ENCODE results near the gene DOK1. TPM values are rescaled to one million over a fixed set of nuclear protein-coding genes. Genes with fewer than 3 reads are reported as not detected.

The DOK1 gene
- polyA plus RNA-seq, 1 donor (not counting 4 experiments of a cell fraction or from before 2014, with no cell fraction given) = 0.97 TPM

DNA sequence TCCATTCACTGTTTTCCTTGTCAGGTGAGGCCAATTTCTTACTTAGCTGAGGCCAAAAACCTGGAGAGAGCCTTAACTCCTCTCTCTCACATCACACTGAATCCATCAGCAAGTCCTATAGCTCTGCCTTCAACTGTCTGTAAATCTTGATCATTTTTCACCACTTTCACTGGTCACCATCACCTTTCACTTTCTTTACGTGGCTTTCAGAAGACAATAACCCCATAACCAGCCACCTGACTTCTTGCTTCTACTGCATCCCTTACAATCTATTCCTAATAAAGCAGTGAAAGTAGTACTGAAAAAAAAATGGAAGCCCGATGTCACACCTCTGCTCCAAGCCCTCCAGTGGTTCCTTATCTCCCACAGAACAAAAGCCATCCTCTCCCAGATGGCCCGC is 8.5 kb upstream of the DOK1 start:
- H4K20me1 ChIP-seq (ENCODE audit: control insufficient read depth, extremely low read depth, insufficient read depth, low read length) = no peaks in the 10 kb centered on the region
- H3K9ac ChIP-seq (ENCODE audit: control insufficient read depth, extremely low read depth, insufficient read depth, low read length) = no peak overlapping the region
- H2AFZ ChIP-seq (ENCODE audit: control insufficient read depth, low read length) = no peak overlapping the region
- dilution Hi-C loops (cut with MboI; ENCODE audit: extremely low pct_ligation_motif_present, low sequenced_read_pairs) = no loop called here
- H3K36me3 ChIP-seq (ENCODE audit: control insufficient read depth in 2 of 2, extremely low read depth in 1 of 2, insufficient read depth in 2 of 2, low read length in 2 of 2) = no peaks in the 10 kb centered on the region
- H3K4me1 ChIP-seq (ENCODE audit: control insufficient read depth, extremely low read depth, insufficient read depth, low read length) = peaks cover 12% of the 10 kb centered on the region
- DNase-seq (ENCODE audit: low read depth, low spot score) (no peak), FAIRE-seq (no peak)
- no peaks in the 10 kb centered on the region for H3K27me3 ChIP-seq (ENCODE audit: control insufficient read depth, extremely low read depth, insufficient read depth, low read length)
- H3K4me3 ChIP-seq (ENCODE audit: control insufficient read depth in 2 of 3, extremely low read depth in 1 of 3, insufficient read depth in 2 of 3, low read depth in 1 of 3, low read length in 3 of 3) = no peak overlapping the region
- no peaks in the 10 kb centered on the region for H3K9me3 ChIP-seq (ENCODE audit: control insufficient read depth, low read depth, low read length)
- no peaks in the 10 kb centered on the region for H3K79me2 ChIP-seq (ENCODE audit: control insufficient read depth, insufficient read depth, low read length)
- no peaks in the 10 kb centered on the region for H3K9me1 ChIP-seq (ENCODE audit: control insufficient read depth, extremely low read depth, insufficient read depth, low read length)
- TF ChIP-seq, protein P1, sequence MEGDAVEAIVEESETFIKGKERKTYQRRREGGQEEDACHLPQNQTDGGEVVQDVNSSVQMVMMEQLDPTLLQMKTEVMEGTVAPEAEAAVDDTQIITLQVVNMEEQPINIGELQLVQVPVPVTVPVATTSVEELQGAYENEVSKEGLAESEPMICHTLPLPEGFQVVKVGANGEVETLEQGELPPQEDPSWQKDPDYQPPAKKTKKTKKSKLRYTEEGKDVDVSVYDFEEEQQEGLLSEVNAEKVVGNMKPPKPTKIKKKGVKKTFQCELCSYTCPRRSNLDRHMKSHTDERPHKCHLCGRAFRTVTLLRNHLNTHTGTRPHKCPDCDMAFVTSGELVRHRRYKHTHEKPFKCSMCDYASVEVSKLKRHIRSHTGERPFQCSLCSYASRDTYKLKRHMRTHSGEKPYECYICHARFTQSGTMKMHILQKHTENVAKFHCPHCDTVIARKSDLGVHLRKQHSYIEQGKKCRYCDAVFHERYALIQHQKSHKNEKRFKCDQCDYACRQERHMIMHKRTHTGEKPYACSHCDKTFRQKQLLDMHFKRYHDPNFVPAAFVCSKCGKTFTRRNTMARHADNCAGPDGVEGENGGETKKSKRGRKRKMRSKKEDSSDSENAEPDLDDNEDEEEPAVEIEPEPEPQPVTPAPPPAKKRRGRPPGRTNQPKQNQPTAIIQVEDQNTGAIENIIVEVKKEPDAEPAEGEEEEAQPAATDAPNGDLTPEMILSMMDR (optimal IDR thresholded peaks at IDR 0.05 in 1 of 3, IDR thresholded peaks at IDR 0.05 in 1 of 3, conservative IDR thresholded peaks at IDR 0.05 in 1 of 3; ENCODE audit: extremely low read depth in 1 of 3, insufficient read depth in 2 of 3, low read length in 3 of 3) = no peak
- no peak for TF ChIP-seq EZH2 (IDR thresholded peaks at IDR 0.05; ENCODE audit: low read length)
- no peak overlapping the region for H3K27ac ChIP-seq (ENCODE audit: control insufficient read depth, insufficient read depth, low read length)
- H3K4me2 ChIP-seq (ENCODE audit: control insufficient read depth, extremely low read depth, insufficient read depth, low read depth, low read length) = no peak overlapping the region

- peak overlapping the region; percentile 39 to 70 (median 69) for H3K4me3 ChIP-seq (ENCODE audit: control insufficient read depth in 2 of 3, extremely low read depth in 1 of 3, insufficient read depth in 2 of 3, low read depth in 1 of 3, low read length in 3 of 3)
- no peaks in the 10 kb centered on the region for H3K79me2 ChIP-seq (ENCODE audit: control insufficient read depth, insufficient read depth, low read length)
- H3K9me3 ChIP-seq (ENCODE audit: control insufficient read depth, low read depth, low read length) = no peaks in the 10 kb centered on the region
- dilution Hi-C loops (cut with MboI; ENCODE audit: extremely low pct_ligation_motif_present, low sequenced_read_pairs) = no loop called here
- no peaks in the 10 kb centered on the region for H3K36me3 ChIP-seq (ENCODE audit: control insufficient read depth in 2 of 2, extremely low read depth in 1 of 2, insufficient read depth in 2 of 2, low read length in 2 of 2)
- no peaks in the 10 kb centered on the region for H4K20me1 ChIP-seq (ENCODE audit: control insufficient read depth, extremely low read depth, insufficient read depth, low read length)
- DNase-seq (ENCODE audit: low read depth, low spot score) (no peak), FAIRE-seq (no peak)
- no peak overlapping the region for H3K27ac ChIP-seq (ENCODE audit: control insufficient read depth, insufficient read depth, low read length)
- H3K27me3 ChIP-seq (ENCODE audit: control insufficient read depth, extremely low read depth, insufficient read depth, low read length) = no peaks in the 10 kb centered on the region
- peak overlapping the region; percentile 56 for H3K9ac ChIP-seq (ENCODE audit: control insufficient read depth, extremely low read depth, insufficient read depth, low read length)
- peak overlapping the region; percentile 77 for H2AFZ ChIP-seq (ENCODE audit: control insufficient read depth, low read length)
- peaks cover 12% of the 10 kb centered on the region for H3K4me1 ChIP-seq (ENCODE audit: control insufficient read depth, extremely low read depth, insufficient read depth, low read length)
- TF ChIP-seq, protein P1 (optimal IDR thresholded peaks at IDR 0.05 in 1 of 3, IDR thresholded peaks at IDR 0.05 in 1 of 3, conservative IDR thresholded peaks at IDR 0.05 in 1 of 3; ENCODE audit: extremely low read depth in 1 of 3, insufficient read depth in 2 of 3, low read length in 3 of 3) = no peak
- no peak for TF ChIP-seq EZH2 (IDR thresholded peaks at IDR 0.05; ENCODE audit: low read length)
- no peaks in the 10 kb centered on the region for H3K9me1 ChIP-seq (ENCODE audit: control insufficient read depth, extremely low read depth, insufficient read depth, low read length)
- H3K4me2 ChIP-seq (ENCODE audit: control insufficient read depth, extremely low read depth, insufficient read depth, low read depth, low read length) = peak overlapping the region; percentile 87
Measured at GRCh38 chr2:74548285-74548899, 6.1 kb upstream of the DOK1 start.
